ENCODE measurements around the gene PAK1IP1.

The PAK1IP1 gene

GRCh38 chr6:10692965-10693538 is 1.7 kb upstream of the PAK1IP1 start:
- TF ChIP-seq FOXP2 (optimal IDR thresholded peaks at IDR 0.05; ENCODE audit: borderline replicate concordance, extremely low read depth, extremely low read length, insufficient read depth) (no peak), TAF1 (IDR thresholded peaks at IDR 0.05; ENCODE audit: borderline replicate concordance, insufficient read depth, low read length) (no peak), SIN3A (IDR thresholded peaks at IDR 0.05; ENCODE audit: borderline replicate concordance, insufficient read depth, low read length) (no peak), POLR2AphosphoS5 (IDR thresholded peaks at IDR 0.05; ENCODE audit: low read depth, low read length) (no peak; the same call in 1 of the 2 replicates), REST (IDR thresholded peaks at IDR 0.05; ENCODE audit: insufficient read depth in 1 of 2, low read depth in 2 of 2, low read length in 2 of 2) (no peak)

GRCh38 chr6:10695086-10695657 is 400 bp downstream of the PAK1IP1 start:
- no peak for TF ChIP-seq TAF1 (IDR thresholded peaks at IDR 0.05; ENCODE audit: borderline replicate concordance, insufficient read depth, low read length)
- no peak for TF ChIP-seq REST (IDR thresholded peaks at IDR 0.05; ENCODE audit: insufficient read depth in 1 of 2, low read depth in 2 of 2, low read length in 2 of 2)
- no peak for TF ChIP-seq SIN3A (IDR thresholded peaks at IDR 0.05; ENCODE audit: borderline replicate concordance, insufficient read depth, low read length)
- TF ChIP-seq FOXP2 (optimal IDR thresholded peaks at IDR 0.05; ENCODE audit: borderline replicate concordance, extremely low read depth, extremely low read length, insufficient read depth): no peak
- TF ChIP-seq POLR2AphosphoS5 (IDR thresholded peaks at IDR 0.05; ENCODE audit: low read depth, low read length): no peak

- TF ChIP-seq FOXP2 (optimal IDR thresholded peaks at IDR 0.05; ENCODE audit: borderline replicate concordance, extremely low read depth, extremely low read length, insufficient read depth) (no peak), SIN3A (IDR thresholded peaks at IDR 0.05; ENCODE audit: borderline replicate concordance, insufficient read depth, low read length) (no peak), POLR2AphosphoS5 (IDR thresholded peaks at IDR 0.05; ENCODE audit: low read depth, low read length) (no peak), TAF1 (IDR thresholded peaks at IDR 0.05; ENCODE audit: borderline replicate concordance, insufficient read depth, low read length) (no peak), REST (IDR thresholded peaks at IDR 0.05; ENCODE audit: insufficient read depth in 1 of 2, low read depth in 2 of 2, low read length in 2 of 2) (no peak)
Observed at GRCh38 chr6:10696655-10697054, 1.9 kb downstream of the PAK1IP1 start.

GRCh38 chr6:10713962-10714361 is 19.2 kb downstream of the PAK1IP1 start:
- TF ChIP-seq FOXP2 (optimal IDR thresholded peaks at IDR 0.05; ENCODE audit: borderline replicate concordance, extremely low read depth, extremely low read length, insufficient read depth): no peak
- no peak for TF ChIP-seq SIN3A (IDR thresholded peaks at IDR 0.05; ENCODE audit: borderline replicate concordance, insufficient read depth, low read length)
- TF ChIP-seq REST (IDR thresholded peaks at IDR 0.05; ENCODE audit: insufficient read depth in 1 of 2, low read depth in 2 of 2, low read length in 2 of 2): no peak
- no peak for TF ChIP-seq POLR2AphosphoS5 (IDR thresholded peaks at IDR 0.05; ENCODE audit: low read depth, low read length)
- TF ChIP-seq TAF1 (IDR thresholded peaks at IDR 0.05; ENCODE audit: borderline replicate concordance, insufficient read depth, low read length): no peak

All from PFSK-1 (cell line).